NCI-H2107 (cell line): ENCODE measurements around the gene DSCAM.
"Not testable (repeated sequence)": the region's sequence is repeated elsewhere in the genome, so short reads cannot be mapped to it uniquely, and the experiment has no call there.

ENCODE experiments used
- DNase-seq: peaks from one replicate; lab custom pipeline; 2025; lab: John Stamatoyannopoulos, UW

DSCAM gene

GRCh38 chr21:40320718-40321117, 526.2 kb downstream of the DSCAM start:
- DNase-seq: not testable (repeated sequence)

- DNase-seq: no peak
Observed at GRCh38 chr21:40318371-40318770, 528.6 kb downstream of the DSCAM start.

DNA sequence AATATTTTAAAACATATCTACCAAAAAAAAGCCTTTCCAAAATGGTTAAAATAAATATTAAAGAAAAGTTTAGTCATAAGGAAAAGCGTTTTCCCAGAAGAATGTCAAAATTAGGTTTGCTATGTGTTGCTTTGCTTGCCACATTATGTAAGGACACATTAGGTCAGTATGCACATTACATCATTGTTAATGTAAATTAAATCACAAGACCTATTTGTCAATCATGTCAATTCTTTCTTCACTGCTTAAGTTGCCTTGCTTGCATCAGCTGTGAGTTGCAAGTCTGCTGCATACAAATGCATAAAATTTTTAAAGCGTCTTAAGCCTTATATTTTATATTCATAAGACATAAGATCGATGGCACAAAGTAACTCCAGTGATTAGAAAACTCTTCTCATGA, 530.9 kb downstream of the DSCAM start:
- DNase-seq: no peak

GRCh38 chr21:40315626-40316025, 531.3 kb downstream of the DSCAM start:
- DNase-seq: no peak

DNA sequence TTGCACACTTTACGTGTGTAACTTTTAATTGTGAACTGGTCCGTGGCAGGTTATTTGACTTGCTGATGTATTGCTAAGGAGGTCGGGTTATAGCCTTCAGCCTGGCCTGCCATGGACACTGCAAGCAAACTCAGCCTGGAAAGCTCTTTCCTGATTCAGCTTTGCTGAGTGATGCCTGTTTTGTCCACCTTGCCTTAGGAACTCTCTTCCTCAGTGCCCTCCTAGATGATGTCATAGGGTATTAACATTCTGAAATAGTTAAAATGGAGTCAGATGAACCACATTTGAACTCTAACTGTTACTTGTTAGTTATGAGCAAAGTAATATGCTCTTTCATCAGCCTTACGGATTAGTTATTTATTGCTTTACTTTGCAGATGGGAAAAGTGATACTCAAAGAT, 533.7 kb downstream of the DSCAM start:
- DNase-seq: no peak

DNA sequence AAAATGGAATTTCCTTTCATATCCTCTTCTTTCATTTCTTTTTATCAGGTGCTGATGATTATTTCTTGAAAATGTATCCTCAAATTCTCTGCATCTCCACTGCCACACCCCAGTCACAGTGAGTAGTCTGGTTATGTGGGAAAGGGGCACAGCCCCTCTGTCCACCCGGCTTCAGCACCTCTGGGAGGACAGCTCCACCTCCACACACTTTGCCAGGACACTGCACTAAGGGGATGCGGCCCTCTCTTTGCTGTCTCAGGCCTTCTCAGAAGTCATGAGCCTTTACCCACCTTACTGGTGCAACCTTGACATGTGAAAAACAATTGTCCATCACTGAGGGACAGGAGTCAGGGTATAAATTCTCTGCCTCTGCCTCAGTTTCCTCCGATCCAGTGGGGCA, 546.7 kb downstream of the DSCAM start:
- no peak for DNase-seq

- DNase-seq: no peak
Observed at GRCh38 chr21:40299451-40299850, 547.5 kb downstream of the DSCAM start.

DNA sequence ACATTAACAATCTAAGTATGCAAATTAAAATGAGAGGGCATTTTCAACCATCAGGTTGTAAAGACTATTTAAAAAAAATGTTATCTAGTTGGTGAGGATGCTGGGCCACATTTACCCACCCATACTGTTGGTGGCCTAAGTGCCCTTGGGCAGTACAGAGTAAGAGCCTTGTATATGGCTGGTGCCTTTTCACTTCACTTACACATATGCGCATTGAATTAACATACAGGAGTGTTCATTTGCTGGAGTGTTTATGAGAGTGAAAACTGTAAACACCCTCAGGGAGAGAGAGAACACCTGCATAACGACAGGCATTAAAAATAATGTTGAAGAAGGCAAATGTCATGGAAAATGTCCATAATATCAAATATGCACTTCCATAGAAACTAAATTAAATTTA, 552.6 kb downstream of the DSCAM start:
- DNase-seq: no peak

- DNase-seq: no peak
Observed at GRCh38 chr21:40291560-40291959, 555.4 kb downstream of the DSCAM start.

GRCh38 chr21:40284409-40284808, 562.5 kb downstream of the DSCAM start:
- no peak for DNase-seq

GRCh38 chr21:40282912-40283886, 563.8 kb downstream of the DSCAM start:
- DNase-seq: no peak

DNA sequence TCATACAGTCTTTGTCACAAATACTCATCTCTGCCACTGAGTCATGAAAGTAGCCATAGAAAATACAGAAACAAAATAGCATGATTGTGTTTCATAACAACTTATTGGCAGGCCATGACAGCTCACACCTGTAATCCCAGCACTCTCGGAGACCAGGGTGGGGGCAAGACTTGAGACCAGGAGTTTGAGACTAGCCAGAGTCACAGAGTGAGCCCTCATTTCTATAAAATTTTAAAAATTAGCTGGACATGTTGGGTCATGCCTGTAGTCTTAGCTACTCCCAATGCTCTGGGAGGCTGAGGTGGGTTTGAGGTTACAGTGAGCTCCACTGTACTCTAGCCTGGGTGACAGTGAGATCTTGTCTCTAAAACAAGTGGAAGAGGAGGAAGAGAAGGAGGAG, 568.6 kb downstream of the DSCAM start:
- DNase-seq: no peak

DNA sequence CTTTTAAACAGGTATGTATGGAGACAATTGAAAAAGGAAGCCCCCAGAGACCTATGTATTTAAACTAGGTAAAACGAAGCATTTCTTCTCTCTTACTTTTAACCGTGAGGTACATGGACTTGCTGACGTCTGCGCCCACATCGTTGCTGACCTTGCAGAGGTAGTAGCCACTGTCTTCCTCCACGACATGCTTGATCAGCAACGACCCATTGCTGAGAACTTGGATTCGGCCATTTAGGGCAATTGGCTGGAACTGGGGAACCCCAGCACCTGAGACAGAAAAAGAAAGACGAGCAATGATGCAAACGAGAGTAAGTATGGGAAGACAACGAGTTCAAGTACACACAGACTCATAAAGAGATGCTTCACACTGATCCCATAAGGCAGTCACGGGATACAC, 571.0 kb downstream of the DSCAM start:
- DNase-seq: no peak

GRCh38 chr21:40272037-40272436, 574.9 kb downstream of the DSCAM start:
- DNase-seq: no peak

DNA sequence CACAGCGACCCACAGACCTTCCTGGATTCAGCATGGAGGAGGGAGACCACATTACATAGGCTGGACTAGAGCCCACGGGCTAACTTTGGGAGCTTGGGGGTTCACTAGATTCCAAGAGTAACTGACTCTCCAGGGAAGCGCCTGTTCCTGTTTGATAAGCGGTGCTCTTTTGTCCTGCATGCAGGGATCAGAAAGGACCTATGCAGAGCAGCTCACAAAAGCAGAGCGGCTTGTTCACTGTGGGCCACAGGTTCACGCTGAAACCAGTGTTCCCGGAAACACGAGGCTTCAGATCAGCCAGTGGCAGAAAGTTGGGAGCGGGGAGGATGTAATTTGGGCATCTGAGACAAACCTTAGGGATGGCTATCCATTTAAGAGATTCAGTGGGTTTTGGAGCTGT, 575.8 kb downstream of the DSCAM start:
- no peak for DNase-seq

- no peak for DNase-seq
Observed at GRCh38 chr21:40270047-40270446, 576.9 kb downstream of the DSCAM start.

DNA sequence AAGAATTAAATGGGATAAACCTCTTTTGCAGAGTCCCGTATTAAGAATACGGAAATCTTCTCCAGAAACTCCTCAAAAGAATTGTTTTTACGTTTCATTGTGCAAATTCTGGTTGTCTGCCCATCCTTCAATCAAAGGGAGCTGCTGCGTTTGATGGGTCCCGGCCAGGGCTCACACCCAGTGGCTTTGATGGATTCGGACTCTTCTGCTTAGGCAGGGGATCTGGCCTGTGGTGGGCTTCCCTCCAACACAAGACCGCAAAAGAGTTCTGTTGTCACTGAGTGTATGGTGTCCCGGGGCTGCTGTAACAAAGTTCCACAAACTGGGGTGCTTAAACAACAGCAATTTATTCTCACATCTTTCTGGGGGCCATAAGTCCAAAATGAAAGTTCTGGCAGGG, 577.7 kb downstream of the DSCAM start:
- DNase-seq: no peak

DNA sequence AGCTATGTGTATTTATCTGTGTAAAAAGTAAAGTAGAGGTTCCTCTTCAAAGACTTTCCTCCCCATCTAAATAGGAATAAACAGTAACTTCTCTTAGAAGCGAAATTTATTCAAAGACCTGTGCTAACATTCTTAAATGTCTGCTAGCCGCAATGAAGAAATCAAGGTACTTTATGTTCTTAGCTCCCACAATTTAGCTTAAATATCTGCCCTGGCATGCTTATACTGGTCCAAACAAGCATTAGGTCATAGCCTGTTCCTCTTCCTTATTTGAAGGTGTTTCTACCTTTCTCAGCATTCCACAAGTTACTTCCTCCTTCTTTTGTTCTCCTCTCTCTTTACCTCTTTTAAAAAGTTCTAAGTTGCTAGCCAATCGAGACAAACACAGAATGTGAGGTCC, 588.5 kb downstream of the DSCAM start:
- not testable (repeated sequence) for DNase-seq

DNA sequence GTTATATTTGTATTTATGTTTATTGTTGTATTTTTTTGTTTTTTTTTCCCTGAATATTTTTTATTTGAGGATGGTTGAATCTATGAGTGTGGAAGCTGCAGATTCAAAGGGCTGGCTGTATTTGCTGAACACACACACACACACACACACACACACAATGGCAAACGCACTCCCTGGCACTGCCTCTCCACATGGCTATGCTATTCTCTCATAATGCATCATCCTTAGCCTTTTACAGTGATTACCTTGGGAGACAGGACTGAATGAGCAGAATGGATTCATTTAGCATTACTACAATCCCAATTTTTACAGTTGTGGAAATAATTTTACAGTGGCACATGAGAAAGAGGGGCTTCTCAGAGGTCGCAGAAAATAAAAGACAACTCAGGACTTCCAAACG, 589.6 kb downstream of the DSCAM start:
- no peak for DNase-seq

GRCh38 chr21:40255518-40256444, 591.2 kb downstream of the DSCAM start:
- no peak for DNase-seq

- DNase-seq: no peak
Observed at GRCh38 chr21:40254540-40255465, 592.2 kb downstream of the DSCAM start.

- no peak for DNase-seq
Observed at GRCh38 chr21:40253112-40253511, 593.8 kb downstream of the DSCAM start.
